Astrocyte (in vitro differentiated cells and primary cell): ENCODE measurements around the gene RPP38. TPM values are rescaled to one million over a fixed set of nuclear protein-coding genes. Genes with fewer than 3 reads are reported as not detected.

Experiments
- DNase-seq: peaks from one replicate; pipeline ENCODE4 v3.0.0-alpha.2; 2010; ENCODE audit warnings: low read depth
- FAIRE-seq: peaks from 2 replicates; lab custom pipeline; 2011; peaks lifted over from hg19 to GRCh38; lab: Jason Lieb, UNC
- H2AFZ ChIP-seq: 2 replicates; pipeline ENCODE4 v1.6.0; 2012; ENCODE audit warnings: low read depth, low read length, inconsistent platforms
- H3K27ac ChIP-seq: 2 replicates; pipeline ENCODE4 v1.5.1; 2011; ENCODE audit warnings: low read depth, low read length, inconsistent platforms
- H3K27me3 ChIP-seq: 2 replicates; pipeline ENCODE4 v1.6.0; 2011; ENCODE audit warnings: low read length, inconsistent platforms; ENCODE audit not compliant: insufficient read depth
- H3K36me3 ChIP-seq: 2 replicates; pipeline ENCODE4 v1.5.1; 2011; ENCODE audit warnings: low read length, inconsistent platforms; ENCODE audit not compliant: insufficient read depth
- H3K4me1 ChIP-seq: 2 replicates; pipeline ENCODE4 v1.5.1; 2011; ENCODE audit warnings: low read length, inconsistent platforms; ENCODE audit not compliant: insufficient read depth
- H3K4me2 ChIP-seq: 2 replicates; pipeline ENCODE4 v1.6.0; 2012; ENCODE audit warnings: low read length, inconsistent platforms
- H3K4me3 ChIP-seq: 2 replicates; pipeline ENCODE4 v1.5.1; 2011; ENCODE audit warnings: low read depth, mild to moderate bottlenecking, low read length, inconsistent platforms; ENCODE audit not compliant: insufficient read depth
- H3K79me2 ChIP-seq: 2 replicates; pipeline ENCODE4 v1.6.0; 2012; ENCODE audit warnings: mild to moderate bottlenecking, low read length, inconsistent platforms; ENCODE audit not compliant: insufficient read depth
- H3K9ac ChIP-seq: 2 replicates; pipeline ENCODE4 v1.6.0; 2012; ENCODE audit warnings: mild to moderate bottlenecking, low read length, inconsistent platforms
- H3K9me3 ChIP-seq: 2 replicates; pipeline ENCODE4 v1.5.1; 2012; ENCODE audit warnings: low read depth, mild to moderate bottlenecking, low read length, inconsistent platforms; ENCODE audit not compliant: insufficient read depth
- H4K20me1 ChIP-seq: 2 replicates; pipeline ENCODE4 v1.6.0; 2012; ENCODE audit warnings: low read length, inconsistent platforms; ENCODE audit not compliant: insufficient read depth
- H3K27ac Mint-ChIP-seq: one replicate; pipeline ENCODE4 v1.8.0; 2021; ENCODE audit warnings: mild to moderate bottlenecking, mixed read lengths; ENCODE audit not compliant: unreplicated experiment
- H3K27me3 Mint-ChIP-seq: one replicate; pipeline ENCODE4 v1.8.0; 2021; ENCODE audit warnings: low read depth, mixed read lengths; ENCODE audit not compliant: unreplicated experiment
- H3K36me3 Mint-ChIP-seq: one replicate; pipeline ENCODE4 v1.8.0; 2021; ENCODE audit warnings: low read depth, mixed read lengths; ENCODE audit not compliant: unreplicated experiment
- H3K4me1 Mint-ChIP-seq: one replicate; pipeline ENCODE4 v1.8.0; 2021; ENCODE audit warnings: low read depth, mixed read lengths; ENCODE audit not compliant: unreplicated experiment
- H3K4me3 Mint-ChIP-seq: one replicate; pipeline ENCODE4 v1.8.0; 2021; ENCODE audit warnings: mild to moderate bottlenecking, moderate library complexity, mixed read lengths; ENCODE audit not compliant: unreplicated experiment
- H3K9me3 Mint-ChIP-seq: one replicate; pipeline ENCODE4 v1.8.0; 2021; ENCODE audit warnings: mild to moderate bottlenecking, mixed read lengths; ENCODE audit not compliant: unreplicated experiment
- EZH2 ChIP-seq: IDR thresholded peaks from 2 replicates; pipeline ENCODE4 v1.6.1; 2012; ENCODE audit warnings: mild to moderate bottlenecking, low read length, inconsistent platforms; ENCODE audit not compliant: insufficient read depth
- total RNA-seq: library from RNA; stranded (reverse); gene quantifications from 2 replicates; pipeline ENCODE4 v1.2.1, GENCODE V29; 2021
- TF ChIP-seq, protein P1 (sequence below): IDR thresholded peaks from 2 replicates; pipeline ENCODE4 v1.5.1; 2011; ENCODE audit warnings: low read depth, mild to moderate bottlenecking, inconsistent platforms, low read length, moderate library complexity; ENCODE audit not compliant: insufficient read depth

RPP38 gene
- total RNA-seq, 1 donor from 2014 or later, result 17.6 TPM

DNA sequence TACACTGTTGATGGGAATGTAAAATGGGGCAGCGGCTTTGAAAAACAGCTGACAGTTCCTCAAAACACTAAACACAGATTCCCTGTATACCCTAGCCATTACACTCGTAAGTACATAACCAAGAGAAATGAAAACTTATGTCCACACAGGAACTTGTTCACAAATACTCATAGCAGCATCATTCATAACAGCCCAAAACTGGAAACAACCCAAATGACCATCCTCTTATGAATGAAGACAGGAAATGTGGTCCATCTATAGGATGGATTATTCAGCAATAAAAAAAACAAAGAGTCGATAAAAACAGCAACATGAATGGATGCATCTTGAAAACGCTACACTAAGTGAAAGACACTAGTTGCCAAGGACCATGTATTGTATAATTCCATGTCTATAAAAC is 47.6 kb downstream of the RPP38 start:
- peaks cover under 1% of the 10 kb centered on the region for H3K9me3 Mint-ChIP-seq
- DNase-seq, result peak; percentile 32
- H3K27ac Mint-ChIP-seq, result no peak overlapping the region
- peaks cover 6% of the 10 kb centered on the region for H3K4me1 ChIP-seq
- no peaks in the 10 kb centered on the region for H3K9me3 ChIP-seq
- TF ChIP-seq EZH2, result no peak
- TF ChIP-seq, protein P1, sequence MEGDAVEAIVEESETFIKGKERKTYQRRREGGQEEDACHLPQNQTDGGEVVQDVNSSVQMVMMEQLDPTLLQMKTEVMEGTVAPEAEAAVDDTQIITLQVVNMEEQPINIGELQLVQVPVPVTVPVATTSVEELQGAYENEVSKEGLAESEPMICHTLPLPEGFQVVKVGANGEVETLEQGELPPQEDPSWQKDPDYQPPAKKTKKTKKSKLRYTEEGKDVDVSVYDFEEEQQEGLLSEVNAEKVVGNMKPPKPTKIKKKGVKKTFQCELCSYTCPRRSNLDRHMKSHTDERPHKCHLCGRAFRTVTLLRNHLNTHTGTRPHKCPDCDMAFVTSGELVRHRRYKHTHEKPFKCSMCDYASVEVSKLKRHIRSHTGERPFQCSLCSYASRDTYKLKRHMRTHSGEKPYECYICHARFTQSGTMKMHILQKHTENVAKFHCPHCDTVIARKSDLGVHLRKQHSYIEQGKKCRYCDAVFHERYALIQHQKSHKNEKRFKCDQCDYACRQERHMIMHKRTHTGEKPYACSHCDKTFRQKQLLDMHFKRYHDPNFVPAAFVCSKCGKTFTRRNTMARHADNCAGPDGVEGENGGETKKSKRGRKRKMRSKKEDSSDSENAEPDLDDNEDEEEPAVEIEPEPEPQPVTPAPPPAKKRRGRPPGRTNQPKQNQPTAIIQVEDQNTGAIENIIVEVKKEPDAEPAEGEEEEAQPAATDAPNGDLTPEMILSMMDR, result no peak
- H3K27ac ChIP-seq, result no peak overlapping the region
- H3K4me1 Mint-ChIP-seq, result peaks cover 3% of the 10 kb centered on the region
- no peaks in the 10 kb centered on the region for H3K27me3 Mint-ChIP-seq
- H3K27me3 ChIP-seq, result no peaks in the 10 kb centered on the region
- no peak for FAIRE-seq
- no peak overlapping the region for H3K4me3 ChIP-seq
- peaks cover 5% of the 10 kb centered on the region for H3K36me3 Mint-ChIP-seq
- H4K20me1 ChIP-seq, result peaks cover 68% of the 10 kb centered on the region
- no peak overlapping the region for H3K9ac ChIP-seq
- H3K4me2 ChIP-seq, result peak overlapping the region; percentile 22
- no peak overlapping the region for H2AFZ ChIP-seq
- H3K36me3 ChIP-seq, result peaks cover 5% of the 10 kb centered on the region
- H3K79me2 ChIP-seq, result peaks cover 86% of the 10 kb centered on the region
- no peak overlapping the region for H3K4me3 Mint-ChIP-seq

DNA sequence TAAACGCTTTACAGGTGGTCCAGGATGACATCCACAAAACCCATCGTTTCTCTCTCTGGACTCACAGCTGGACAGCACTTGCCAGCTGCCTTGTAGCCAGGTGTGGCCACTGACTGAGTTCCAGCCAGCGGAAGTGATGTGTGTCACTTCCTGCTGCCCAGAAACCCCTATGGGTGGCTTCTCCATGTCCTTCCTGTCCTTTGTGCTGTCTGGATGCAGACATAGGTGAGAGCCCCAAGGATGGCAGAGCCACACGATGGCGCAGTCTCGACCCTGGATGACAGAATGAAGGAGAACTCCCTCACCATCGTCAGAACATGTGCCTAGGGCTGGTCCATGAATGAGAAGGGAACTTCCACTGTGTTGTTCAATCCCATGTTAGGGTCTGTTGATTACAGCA is 49.2 kb downstream of the RPP38 start:
- Histone ChIP-seq H3K4me2 (no peak overlapping the region), H3K36me3 (no peaks in the 10 kb centered on the region), H3K4me3 (no peak overlapping the region), H3K9ac (no peak overlapping the region), H3K4me1 (peaks cover 6% of the 10 kb centered on the region), H4K20me1 (peaks cover 64% of the 10 kb centered on the region), H3K27ac (no peak overlapping the region), H3K27me3 (no peaks in the 10 kb centered on the region), H2AFZ (no peak overlapping the region), H3K9me3 (no peaks in the 10 kb centered on the region), H3K79me2 (peaks cover 96% of the 10 kb centered on the region)
- TF ChIP-seq, protein P1, result no peak
- TF ChIP-seq EZH2, result no peak
- Mint-ChIP-seq H3K9me3 (peaks cover 2% of the 10 kb centered on the region), H3K4me1 (peaks cover 3% of the 10 kb centered on the region), H3K36me3 (peaks cover 3% of the 10 kb centered on the region), H3K27ac (no peak overlapping the region), H3K27me3 (no peaks in the 10 kb centered on the region), H3K4me3 (no peak overlapping the region)
- FAIRE-seq (no peak), DNase-seq (no peak)

DNA sequence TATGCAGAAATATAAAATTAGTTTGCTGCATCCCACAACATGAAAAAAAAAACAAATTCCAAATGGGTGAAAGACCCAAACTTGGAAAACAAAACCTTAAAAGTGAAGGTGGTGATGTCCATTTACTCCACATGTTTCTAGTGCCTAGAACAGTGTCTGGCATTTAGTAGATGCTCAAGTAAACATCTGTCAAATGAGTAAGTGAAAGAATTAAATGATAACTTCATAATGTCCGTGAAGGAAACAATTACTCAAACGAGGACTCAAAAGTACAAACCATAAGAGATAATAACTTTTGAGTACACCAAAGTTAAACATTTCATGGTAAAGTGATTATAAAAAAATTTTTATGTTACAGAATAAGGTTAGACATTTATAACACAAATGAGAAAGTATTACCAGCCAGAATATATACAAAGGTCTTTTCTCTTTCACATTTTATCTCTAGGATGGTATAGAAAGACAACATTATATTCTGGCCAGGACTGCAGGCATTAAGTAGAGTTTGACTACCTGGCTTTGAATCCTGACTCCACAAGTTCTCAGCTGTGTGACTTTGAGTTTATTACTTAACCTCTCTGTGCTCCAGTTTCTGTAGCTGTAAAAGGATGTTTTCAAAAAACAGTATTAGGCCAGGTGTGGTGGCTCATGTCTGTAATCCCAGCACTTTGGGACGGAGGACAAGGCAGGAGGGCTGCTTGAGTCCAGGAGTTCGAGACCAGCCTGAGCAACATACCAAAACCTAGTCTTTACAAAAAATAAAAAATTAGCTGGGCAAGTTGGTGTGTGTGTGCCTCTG is 50.6 kb downstream of the RPP38 start:
- H3K4me3 Mint-ChIP-seq, result no peak overlapping the region
- Histone ChIP-seq H3K27ac (no peak overlapping the region), H3K4me2 (no peak overlapping the region), H3K27me3 (no peaks in the 10 kb centered on the region), H3K4me1 (no peaks in the 10 kb centered on the region), H3K9me3 (no peaks in the 10 kb centered on the region), H3K36me3 (peaks cover 3% of the 10 kb centered on the region), H3K9ac (no peak overlapping the region), H2AFZ (no peak overlapping the region), H3K79me2 (peaks cover 95% of the 10 kb centered on the region), H3K4me3 (no peak overlapping the region), H4K20me1 (peaks cover 57% of the 10 kb centered on the region)
- TF ChIP-seq, protein P1, result no peak
- no peak for TF ChIP-seq EZH2
- peaks cover 2% of the 10 kb centered on the region for H3K9me3 Mint-ChIP-seq
- peaks cover 3% of the 10 kb centered on the region for H3K36me3 Mint-ChIP-seq
- H3K27me3 Mint-ChIP-seq, result no peaks in the 10 kb centered on the region
- H3K27ac Mint-ChIP-seq, result no peak overlapping the region
- peaks cover 3% of the 10 kb centered on the region for H3K4me1 Mint-ChIP-seq
- DNase-seq, result no peak
- no peak for FAIRE-seq
